OCI-LY3 (cell line): Measurements from ENCODE around the gene ACY1.

Source experiments
- H2AFZ ChIP-seq: fragments of 200-600, 300-600 bp; shearing (Covaris generic); 2 replicates; pipeline ENCODE4 v1.6.0; 2014; ENCODE audit warnings: antibody characterized with exemption, low read depth, low read length
- H3K27ac ChIP-seq: fragments of 200-600, 300-600 bp; sonication (generic); 2 replicates; pipeline ENCODE4 v1.5.1; 2014; ENCODE audit warnings: mild to moderate bottlenecking, low read length, moderate library complexity, mixed read lengths
- H3K27me3 ChIP-seq: fragments of 200-600, 300-600 bp; sonication (generic); 2 replicates; pipeline ENCODE4 v1.6.1; 2014; ENCODE audit warnings: low read depth, low read length, mixed read lengths
- H3K36me3 ChIP-seq: fragments of 200-600, 300-600 bp; sonication (generic); replicated peaks from 2 replicates; pipeline ENCODE3; 2014; ENCODE audit warnings: low read depth, low read length, mixed read lengths
- H3K4me1 ChIP-seq: fragments of 300-600, 200-600 bp; sonication (generic); 2 replicates; pipeline ENCODE4 v1.6.1; 2014; ENCODE audit warnings: low read length, mixed read lengths
- H3K4me2 ChIP-seq: fragments of 200-600, 300-600 bp; sonication (generic); 2 replicates; pipeline ENCODE4 v1.6.1; 2014; ENCODE audit warnings: low read length, mixed read lengths
- H3K4me3 ChIP-seq: fragments of 300-600, 200-600 bp; sonication (generic); 2 replicates; pipeline ENCODE4 v1.5.1; 2014; ENCODE audit warnings: antibody characterized with exemption, mild to moderate bottlenecking, low read length, moderate library complexity
- H3K79me2 ChIP-seq: fragments of 300-600, 200-600 bp; shearing (Covaris generic); 2 replicates; pipeline ENCODE4 v1.6.1; 2014; ENCODE audit warnings: mild to moderate bottlenecking, low read length, mixed read lengths
- H3K9ac ChIP-seq: fragments of 300-600, 200-600 bp; shearing (Covaris generic); 2 replicates; pipeline ENCODE4 v1.6.0; 2014; ENCODE audit warnings: mild to moderate bottlenecking, low read length, moderate library complexity
- H3K9me3 ChIP-seq: fragments of 200-600, 300-600 bp; shearing (Covaris generic); 2 replicates; pipeline ENCODE4 v1.6.1; 2014; ENCODE audit warnings: low read length, mixed read lengths; ENCODE audit not compliant: insufficient read depth
- H4K20me1 ChIP-seq: fragments of 200-600, 300-600 bp; sonication (generic); 2 replicates; pipeline ENCODE4 v1.6.1; 2016; ENCODE audit warnings: low read length, mixed read lengths; ENCODE audit not compliant: insufficient read depth
- CTCF ChIP-seq: fragments of 200-600, 300-600 bp; sonication (generic); IDR thresholded peaks from 2 replicates; pipeline ENCODE4 v1.5.1; 2014; ENCODE audit warnings: antibody characterized with exemption, low read length, low read depth
- EZH2phosphoT487 ChIP-seq: fragments of 200-600 bp; shearing (Covaris generic); IDR thresholded peaks from 2 replicates; pipeline ENCODE4 v1.6.1; 2018; ENCODE audit warnings: antibody characterized with exemption, mixed run types, low read depth

Gene ACY1

GRCh38 chr3:51977446-51978142, 5.7 kb upstream of the ACY1 start:
- no peak overlapping the region for H3K9ac ChIP-seq
- no peaks in the 10 kb centered on the region for H3K27me3 ChIP-seq
- H3K4me3 ChIP-seq, result no peak overlapping the region
- H3K36me3 ChIP-seq, result peaks cover 7% of the 10 kb centered on the region
- TF ChIP-seq CTCF (no peak), EZH2phosphoT487 (no peak)
- H3K27ac ChIP-seq, result no peak overlapping the region
- H3K4me1 ChIP-seq, result peaks cover 20% of the 10 kb centered on the region
- H3K79me2 ChIP-seq, result peaks cover 20% of the 10 kb centered on the region
- no peak overlapping the region for H3K4me2 ChIP-seq
- no peaks in the 10 kb centered on the region for H3K9me3 ChIP-seq
- no peak overlapping the region for H2AFZ ChIP-seq
- no peaks in the 10 kb centered on the region for H4K20me1 ChIP-seq

GRCh38 chr3:51978143-51978502, 5.2 kb upstream of the ACY1 start:
- Histone ChIP-seq H3K27ac (no peak overlapping the region), H3K4me1 (peaks cover 20% of the 10 kb centered on the region), H3K36me3 (peaks cover 7% of the 10 kb centered on the region), H3K4me3 (no peak overlapping the region), H4K20me1 (no peaks in the 10 kb centered on the region), H3K27me3 (no peaks in the 10 kb centered on the region), H2AFZ (no peak overlapping the region), H3K4me2 (no peak overlapping the region), H3K79me2 (peaks cover 22% of the 10 kb centered on the region), H3K9ac (no peak overlapping the region), H3K9me3 (no peaks in the 10 kb centered on the region)
- TF ChIP-seq CTCF (no peak), EZH2phosphoT487 (no peak)

GRCh38 chr3:51980253-51980652, 3.1 kb upstream of the ACY1 start:
- peaks cover 15% of the 10 kb centered on the region for H3K79me2 ChIP-seq
- no peaks in the 10 kb centered on the region for H4K20me1 ChIP-seq
- H3K4me1 ChIP-seq, result peaks cover 19% of the 10 kb centered on the region
- no peak overlapping the region for H3K4me3 ChIP-seq
- TF ChIP-seq CTCF (no peak), EZH2phosphoT487 (no peak)
- no peak overlapping the region for H2AFZ ChIP-seq
- no peak overlapping the region for H3K9ac ChIP-seq
- no peak overlapping the region for H3K4me2 ChIP-seq
- no peaks in the 10 kb centered on the region for H3K9me3 ChIP-seq
- no peaks in the 10 kb centered on the region for H3K27me3 ChIP-seq
- H3K27ac ChIP-seq, result no peak overlapping the region
- peaks cover 7% of the 10 kb centered on the region for H3K36me3 ChIP-seq

GRCh38 chr3:51982352-51982837, 940 bp upstream of the ACY1 start:
- TF ChIP-seq CTCF, result peak; percentile 70
- no peak for TF ChIP-seq EZH2phosphoT487
- peak overlapping the region; percentile 73 for H3K27ac ChIP-seq

More at GRCh38 chr3:51982352-51982837, 940 bp upstream of the ACY1 start:
- peaks cover 15% of the 10 kb centered on the region for H3K79me2 ChIP-seq
- H3K27me3 ChIP-seq, result no peaks in the 10 kb centered on the region
- H3K4me2 ChIP-seq, result peak overlapping the region; percentile 98
- H3K36me3 ChIP-seq, result peaks cover 7% of the 10 kb centered on the region
- H3K4me1 ChIP-seq, result peaks cover 12% of the 10 kb centered on the region
- peak overlapping the region; percentile 92 for H2AFZ ChIP-seq
- H3K9me3 ChIP-seq, result no peaks in the 10 kb centered on the region
- H3K4me3 ChIP-seq, result peak overlapping the region; percentile 88
- peak overlapping the region; percentile 88 for H3K9ac ChIP-seq
- H4K20me1 ChIP-seq, result no peaks in the 10 kb centered on the region
